Esophagus squamous epithelium (tissue), 4 donors: ENCODE results near the gene SHISA6.

Source experiments
- POLR2A ChIP-seq, 4 donors: fragments of 450-650 bp; IDR thresholded peaks; one replicate each; pipeline ENCODE4 v1.6.1; 2017; ENCODE audit warnings: antibody characterized with exemption in 4 of 4, mild to moderate bottlenecking in 4 of 4, moderate library complexity in 3 of 4
- TF ChIP-seq, protein P1 (sequence below), 6 experiments: fragments of 450-650 bp in 4 of 6; fragments of 200-600 bp in 2 of 6; sonication (generic) in 2 of 6; IDR thresholded peaks; one replicate each; pipeline ENCODE4 v1.5.1; 2016 to 2019; ENCODE audit warnings: antibody characterized with exemption in 6 of 6, mild to moderate bottlenecking in 4 of 6, moderate library complexity in 4 of 6

DNA sequence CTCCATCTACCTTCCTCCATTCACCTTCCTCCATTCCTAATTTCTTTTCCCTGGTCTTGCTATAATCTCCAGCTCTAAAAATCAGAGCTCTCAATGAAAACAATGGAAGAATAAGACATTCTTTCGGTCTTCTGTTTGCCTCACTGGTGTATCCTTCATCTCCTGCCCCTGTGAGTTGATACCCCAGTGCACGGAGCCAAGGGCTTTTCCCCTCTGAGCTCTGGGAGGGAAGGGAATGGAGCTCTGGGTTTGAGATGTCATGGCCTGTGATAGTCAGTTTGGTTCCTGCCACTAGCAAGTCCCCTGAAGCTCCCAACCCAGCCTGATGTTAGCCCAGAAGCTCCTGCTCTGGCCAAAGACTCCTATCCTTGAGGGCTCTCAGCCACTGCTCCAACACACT, 320.7 kb downstream of the SHISA6 start:
- TF ChIP-seq, protein P1, sequence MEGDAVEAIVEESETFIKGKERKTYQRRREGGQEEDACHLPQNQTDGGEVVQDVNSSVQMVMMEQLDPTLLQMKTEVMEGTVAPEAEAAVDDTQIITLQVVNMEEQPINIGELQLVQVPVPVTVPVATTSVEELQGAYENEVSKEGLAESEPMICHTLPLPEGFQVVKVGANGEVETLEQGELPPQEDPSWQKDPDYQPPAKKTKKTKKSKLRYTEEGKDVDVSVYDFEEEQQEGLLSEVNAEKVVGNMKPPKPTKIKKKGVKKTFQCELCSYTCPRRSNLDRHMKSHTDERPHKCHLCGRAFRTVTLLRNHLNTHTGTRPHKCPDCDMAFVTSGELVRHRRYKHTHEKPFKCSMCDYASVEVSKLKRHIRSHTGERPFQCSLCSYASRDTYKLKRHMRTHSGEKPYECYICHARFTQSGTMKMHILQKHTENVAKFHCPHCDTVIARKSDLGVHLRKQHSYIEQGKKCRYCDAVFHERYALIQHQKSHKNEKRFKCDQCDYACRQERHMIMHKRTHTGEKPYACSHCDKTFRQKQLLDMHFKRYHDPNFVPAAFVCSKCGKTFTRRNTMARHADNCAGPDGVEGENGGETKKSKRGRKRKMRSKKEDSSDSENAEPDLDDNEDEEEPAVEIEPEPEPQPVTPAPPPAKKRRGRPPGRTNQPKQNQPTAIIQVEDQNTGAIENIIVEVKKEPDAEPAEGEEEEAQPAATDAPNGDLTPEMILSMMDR (IDR thresholded peaks at IDR 0.05) = no peak
- TF ChIP-seq POLR2A (IDR thresholded peaks at IDR 0.05) = no peak
